Right renal pelvis (tissue), 4 donors: ENCODE data around the gene TENM4. TPM values are rescaled to one million over a fixed set of nuclear protein-coding genes. Genes with fewer than 3 reads are reported as not detected.

Experiments
- DNase-seq, 4 donors: peaks; one replicate each; pipeline ENCODE4 v3.0.0-alpha.2; 2013; ENCODE audit warnings: low read depth in 4 of 4, low spot score in 3 of 4, missing footprints in 1 of 4
- polyA plus RNA-seq, 4 donors: library from polyadenylated mRNA; unstranded; fragments of 120-200 nt; gene quantifications; one replicate each; pipeline ENCODE4 v1.2.1, GENCODE V29; 2013; ENCODE audit not compliant: insufficient read length in 4 of 4

Gene TENM4
- polyA plus RNA-seq, 4 donors, result 19.9 to 26.6 (median 22.0) TPM

GRCh38 chr11:78812513-78813293 lies 628.1 kb downstream of the TENM4 start:
- DNase-seq, result no peak

GRCh38 chr11:78810559-78811009 lies 630.2 kb downstream of the TENM4 start:
- no peak for DNase-seq

GRCh38 chr11:78809931-78810541 lies 630.8 kb downstream of the TENM4 start:
- peak in 2 of 4 donors; percentile 54 to 59 for DNase-seq

- DNase-seq, result peak in 1 of 4 donors; percentile 34
These were observed 631.9 kb downstream of the TENM4 start for GRCh38 chr11:78808923-78809322.

- no peak for DNase-seq
These were observed 633.5 kb downstream of the TENM4 start for GRCh38 chr11:78807351-78807750.

GRCh38 chr11:78806214-78807004 lies 634.4 kb downstream of the TENM4 start:
- DNase-seq, result no peak

GRCh38 chr11:78804991-78805390 lies 635.8 kb downstream of the TENM4 start:
- DNase-seq, result no peak

GRCh38 chr11:78803995-78804394 lies 636.8 kb downstream of the TENM4 start:
- DNase-seq, result no peak

GRCh38 chr11:78802058-78802761 lies 638.6 kb downstream of the TENM4 start:
- no peak for DNase-seq

- no peak for DNase-seq
These were observed 639.5 kb downstream of the TENM4 start for GRCh38 chr11:78801161-78801884.

- no peak for DNase-seq
These were observed 640.1 kb downstream of the TENM4 start for GRCh38 chr11:78800756-78801155.

- DNase-seq, result no peak
These were observed 640.6 kb downstream of the TENM4 start for GRCh38 chr11:78800096-78800690.

- peak in 2 of 4 donors; percentile 41 to 46 for DNase-seq
These were observed 642.2 kb downstream of the TENM4 start for GRCh38 chr11:78798663-78799062.

- DNase-seq, result no peak
These were observed 643.3 kb downstream of the TENM4 start for GRCh38 chr11:78797559-78797958.

GRCh38 chr11:78796956-78797355 lies 643.9 kb downstream of the TENM4 start:
- no peak for DNase-seq

GRCh38 chr11:78795621-78796261 lies 645.1 kb downstream of the TENM4 start:
- DNase-seq, result peak in 1 of 4 donors; percentile 38

- no peak for DNase-seq
These were observed 648.9 kb downstream of the TENM4 start for GRCh38 chr11:78791964-78792363.

GRCh38 chr11:78791254-78791653 lies 649.6 kb downstream of the TENM4 start:
- no peak for DNase-seq

- no peak for DNase-seq
These were observed 650.0 kb downstream of the TENM4 start for GRCh38 chr11:78790784-78791183.
